Measurements from ENCODE around the gene ZNF862. TPM values are rescaled to one million over a fixed set of nuclear protein-coding genes. Genes with fewer than 3 reads are reported as not detected.
A peak's percentile ranks its signal among the peaks of the same experiment; 100 is the strongest.

The ZNF862 gene
- total RNA-seq, 1 donor from 2014 or later = 19.6 TPM

DNA sequence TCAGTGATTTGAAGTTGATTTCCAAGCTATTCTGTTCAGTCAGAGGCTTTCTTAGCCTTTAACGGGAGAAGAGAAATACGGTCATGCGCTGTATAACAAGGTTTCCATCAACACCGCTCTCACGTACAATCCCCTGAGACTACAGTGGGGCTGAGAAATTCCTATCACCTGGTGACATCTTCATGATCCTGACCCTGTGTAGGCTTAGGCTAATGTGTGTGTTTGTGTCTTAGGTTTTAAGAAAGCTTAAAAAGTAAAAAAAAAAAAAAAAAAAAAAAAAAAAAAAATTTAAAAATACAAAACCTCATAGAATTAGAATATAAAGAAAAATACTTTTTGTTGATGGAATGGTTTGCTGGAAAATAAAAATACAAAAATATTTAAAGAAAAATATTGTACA lies 1.8 kb downstream of the ZNF862 start:
- Mint-ChIP-seq H3K27ac (ENCODE audit: unreplicated experiment) (no peak overlapping the region), H3K9me3 (no peaks in the 10 kb centered on the region), H3K4me3 (peak overlapping the region; percentile 89), H3K4me1 (peaks cover 18% of the 10 kb centered on the region), H3K27me3 (ENCODE audit: low read depth) (peaks cover 25% of the 10 kb centered on the region), H3K36me3 (ENCODE audit: low read depth) (no peaks in the 10 kb centered on the region)
- TF ChIP-seq, protein P1, sequence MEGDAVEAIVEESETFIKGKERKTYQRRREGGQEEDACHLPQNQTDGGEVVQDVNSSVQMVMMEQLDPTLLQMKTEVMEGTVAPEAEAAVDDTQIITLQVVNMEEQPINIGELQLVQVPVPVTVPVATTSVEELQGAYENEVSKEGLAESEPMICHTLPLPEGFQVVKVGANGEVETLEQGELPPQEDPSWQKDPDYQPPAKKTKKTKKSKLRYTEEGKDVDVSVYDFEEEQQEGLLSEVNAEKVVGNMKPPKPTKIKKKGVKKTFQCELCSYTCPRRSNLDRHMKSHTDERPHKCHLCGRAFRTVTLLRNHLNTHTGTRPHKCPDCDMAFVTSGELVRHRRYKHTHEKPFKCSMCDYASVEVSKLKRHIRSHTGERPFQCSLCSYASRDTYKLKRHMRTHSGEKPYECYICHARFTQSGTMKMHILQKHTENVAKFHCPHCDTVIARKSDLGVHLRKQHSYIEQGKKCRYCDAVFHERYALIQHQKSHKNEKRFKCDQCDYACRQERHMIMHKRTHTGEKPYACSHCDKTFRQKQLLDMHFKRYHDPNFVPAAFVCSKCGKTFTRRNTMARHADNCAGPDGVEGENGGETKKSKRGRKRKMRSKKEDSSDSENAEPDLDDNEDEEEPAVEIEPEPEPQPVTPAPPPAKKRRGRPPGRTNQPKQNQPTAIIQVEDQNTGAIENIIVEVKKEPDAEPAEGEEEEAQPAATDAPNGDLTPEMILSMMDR (conservative IDR thresholded peaks at IDR 0.05) = no peak
- no peak for DNase-seq (ENCODE audit: low read depth, low spot score)

DNA sequence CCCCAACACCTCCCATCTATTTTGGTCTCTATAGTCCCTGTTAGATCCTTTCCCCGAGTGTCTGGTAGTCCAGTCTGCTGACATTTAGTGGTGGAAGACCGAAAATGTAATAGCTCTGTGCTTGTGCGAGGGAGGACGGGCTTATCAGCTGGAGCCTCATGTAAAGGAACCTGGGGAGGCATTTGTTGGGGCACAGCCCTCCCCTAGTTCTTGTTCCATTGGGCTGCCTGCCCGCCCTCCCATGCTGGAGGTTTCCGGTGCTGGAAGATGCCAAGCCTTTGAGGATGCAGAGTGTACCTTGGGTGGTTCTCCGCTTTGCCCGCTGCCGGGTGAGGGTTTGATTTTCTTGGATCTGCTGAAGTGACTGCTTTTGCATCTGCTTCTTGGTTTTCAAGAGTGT lies 5.4 kb downstream of the ZNF862 start:
- no peaks in the 10 kb centered on the region for H3K9me3 Mint-ChIP-seq
- no peak for DNase-seq (ENCODE audit: low read depth, low spot score)
- TF ChIP-seq, protein P1 (conservative IDR thresholded peaks at IDR 0.05) = no peak
- H3K27me3 Mint-ChIP-seq (ENCODE audit: low read depth) = peaks cover 2% of the 10 kb centered on the region
- H3K4me1 Mint-ChIP-seq = peaks cover 11% of the 10 kb centered on the region
- no peak overlapping the region for H3K4me3 Mint-ChIP-seq
- H3K27ac Mint-ChIP-seq (ENCODE audit: unreplicated experiment) = no peak overlapping the region
- no peaks in the 10 kb centered on the region for H3K36me3 Mint-ChIP-seq (ENCODE audit: low read depth)

DNA sequence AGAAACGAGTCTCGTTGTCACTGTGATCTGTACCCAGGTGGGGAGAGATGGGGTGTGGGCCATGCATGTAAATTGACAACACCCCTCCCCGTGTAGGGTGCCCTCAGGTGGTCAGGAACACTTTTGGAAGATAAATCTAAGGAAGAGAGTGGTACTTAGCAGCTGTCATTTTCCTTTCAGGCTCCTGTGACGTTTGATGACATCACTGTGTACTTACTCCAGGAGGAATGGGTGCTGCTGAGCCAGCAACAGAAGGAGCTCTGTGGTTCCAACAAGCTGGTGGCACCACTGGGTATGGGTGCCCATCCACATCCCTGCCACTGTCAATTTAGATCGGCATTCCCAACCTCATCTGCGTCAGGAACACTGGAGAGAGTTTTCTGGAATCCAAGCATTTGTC lies 6.3 kb downstream of the ZNF862 start:
- H3K9me3 Mint-ChIP-seq = no peaks in the 10 kb centered on the region
- TF ChIP-seq, protein P1 (conservative IDR thresholded peaks at IDR 0.05) = no peak
- H3K4me3 Mint-ChIP-seq = no peak overlapping the region
- H3K4me1 Mint-ChIP-seq = peaks cover 3% of the 10 kb centered on the region
- H3K27ac Mint-ChIP-seq (ENCODE audit: unreplicated experiment) = no peak overlapping the region
- H3K36me3 Mint-ChIP-seq (ENCODE audit: low read depth) = no peaks in the 10 kb centered on the region
- no peak for DNase-seq (ENCODE audit: low read depth, low spot score)
- peaks cover 2% of the 10 kb centered on the region for H3K27me3 Mint-ChIP-seq (ENCODE audit: low read depth)

DNA sequence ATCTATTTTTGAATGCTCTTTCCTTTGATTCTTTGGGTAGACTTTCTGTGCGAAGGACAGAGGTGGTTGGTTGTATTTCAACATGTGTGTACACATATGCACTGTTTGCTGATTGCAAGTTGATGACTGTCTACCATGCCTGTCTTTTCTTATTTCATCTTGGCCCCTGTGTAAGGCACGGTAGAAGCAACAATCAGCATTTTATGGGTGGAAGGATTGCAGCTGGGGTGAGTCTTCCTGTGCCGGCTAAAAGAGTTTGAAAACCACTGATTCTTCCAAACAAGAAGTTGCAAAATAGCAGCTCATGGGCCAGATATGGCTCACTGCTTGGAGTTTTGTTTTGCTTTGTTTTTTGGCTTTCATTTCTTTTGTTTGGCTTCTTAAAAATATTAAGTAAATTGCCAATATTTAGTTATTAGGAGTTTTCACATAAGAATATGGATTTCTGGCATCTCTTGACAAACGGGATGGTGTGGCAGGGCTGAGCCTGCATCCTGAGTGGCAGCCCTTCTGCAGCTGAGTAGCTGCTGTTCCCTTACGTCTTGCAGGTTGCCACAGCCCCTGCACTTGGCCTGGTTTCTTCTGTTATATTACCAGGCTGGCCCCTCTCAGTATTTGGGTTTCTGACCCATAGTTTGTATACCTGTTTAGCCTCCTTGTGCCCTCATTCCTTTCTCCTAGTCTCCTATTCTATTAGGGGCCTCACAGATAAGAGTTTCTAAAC lies 7.2 kb downstream of the ZNF862 start:
- Mint-ChIP-seq H3K4me3 (no peak overlapping the region), H3K4me1 (peaks cover 6% of the 10 kb centered on the region), H3K36me3 (ENCODE audit: low read depth) (no peaks in the 10 kb centered on the region), H3K27ac (ENCODE audit: unreplicated experiment) (no peak overlapping the region), H3K27me3 (ENCODE audit: low read depth) (peaks cover 2% of the 10 kb centered on the region), H3K9me3 (no peaks in the 10 kb centered on the region)
- TF ChIP-seq, protein P1 (conservative IDR thresholded peaks at IDR 0.05) = no peak
- DNase-seq (ENCODE audit: low read depth, low spot score) = no peak

DNA sequence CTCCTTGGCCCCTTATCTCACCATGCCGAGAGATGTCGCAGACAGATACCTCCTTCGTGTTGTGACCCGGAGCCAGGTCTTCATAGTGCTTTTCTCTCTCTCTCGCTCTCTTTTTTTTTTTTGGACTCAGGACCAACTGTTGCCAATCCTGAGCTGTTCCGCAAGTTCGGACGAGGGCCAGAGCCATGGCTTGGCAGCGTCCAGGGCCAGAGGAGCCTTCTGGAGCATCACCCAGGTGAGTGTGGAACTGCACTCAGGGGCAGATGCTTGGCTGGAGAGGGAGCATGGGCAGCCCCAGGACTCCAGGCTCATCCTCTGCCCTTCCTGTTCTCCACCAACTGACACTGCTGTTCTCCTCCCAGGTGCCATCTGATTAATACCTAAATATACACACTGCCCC lies 7.8 kb downstream of the ZNF862 start:
- TF ChIP-seq, protein P1 (conservative IDR thresholded peaks at IDR 0.05) = no peak
- H3K27me3 Mint-ChIP-seq (ENCODE audit: low read depth) = peaks cover 2% of the 10 kb centered on the region
- no peak for DNase-seq (ENCODE audit: low read depth, low spot score)
- H3K9me3 Mint-ChIP-seq = no peaks in the 10 kb centered on the region
- H3K4me3 Mint-ChIP-seq = no peak overlapping the region
- H3K4me1 Mint-ChIP-seq = peaks cover 6% of the 10 kb centered on the region
- no peaks in the 10 kb centered on the region for H3K36me3 Mint-ChIP-seq (ENCODE audit: low read depth)
- no peak overlapping the region for H3K27ac Mint-ChIP-seq (ENCODE audit: unreplicated experiment)

Measured in neural crest cell (in vitro differentiated cells).